Midbrain (tissue), 1 donor: ENCODE measurements around the gene APMAP.
"Not testable (repeated sequence)": the region's sequence is repeated elsewhere in the genome, so short reads cannot be mapped to it uniquely, and the experiment has no call there.

Experiments used
- DNase-seq: peaks from one replicate; lab custom pipeline; 2025; lab: John Stamatoyannopoulos, UW

APMAP gene

DNA sequence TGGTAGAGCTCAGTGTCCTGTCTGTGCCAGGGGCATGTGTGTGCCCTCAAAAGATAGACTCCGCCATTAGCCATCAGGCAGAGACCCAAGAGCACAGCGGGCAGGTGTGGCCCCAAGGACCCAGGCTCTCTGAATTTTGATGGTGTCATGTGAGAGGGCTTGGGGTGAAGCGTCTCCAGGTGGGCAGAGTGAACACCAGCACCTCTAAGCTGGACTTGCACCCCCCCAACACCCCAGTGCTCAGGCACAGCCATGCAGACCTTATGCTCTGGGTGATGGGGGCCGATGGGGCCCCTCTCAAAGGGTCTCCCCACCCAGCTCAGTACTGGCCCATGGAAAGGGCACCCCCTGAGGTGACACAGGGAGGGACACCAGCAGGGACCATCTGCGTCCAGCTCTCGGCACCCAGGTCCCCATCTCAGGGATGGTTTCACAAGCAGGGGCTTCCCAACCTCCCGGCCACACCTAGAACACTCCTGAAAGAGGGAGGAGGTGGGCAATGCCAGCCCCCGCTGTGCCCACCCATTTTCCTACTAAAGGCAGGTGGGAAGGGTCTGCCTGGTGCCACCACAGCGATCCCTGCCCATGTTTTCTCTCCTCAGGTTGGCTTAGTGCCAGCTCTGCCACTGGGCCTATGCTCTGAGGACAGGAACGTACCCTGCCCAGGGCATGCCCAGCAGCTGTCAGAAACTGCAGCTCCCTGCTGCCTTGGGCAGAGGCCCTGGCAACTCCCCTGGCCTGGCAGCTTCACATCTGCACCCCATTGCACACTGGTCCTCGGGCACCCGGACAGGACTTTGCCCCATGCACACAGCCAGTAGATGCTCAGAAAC is 40.0 kb downstream of the APMAP start:
- no peak for DNase-seq

DNA sequence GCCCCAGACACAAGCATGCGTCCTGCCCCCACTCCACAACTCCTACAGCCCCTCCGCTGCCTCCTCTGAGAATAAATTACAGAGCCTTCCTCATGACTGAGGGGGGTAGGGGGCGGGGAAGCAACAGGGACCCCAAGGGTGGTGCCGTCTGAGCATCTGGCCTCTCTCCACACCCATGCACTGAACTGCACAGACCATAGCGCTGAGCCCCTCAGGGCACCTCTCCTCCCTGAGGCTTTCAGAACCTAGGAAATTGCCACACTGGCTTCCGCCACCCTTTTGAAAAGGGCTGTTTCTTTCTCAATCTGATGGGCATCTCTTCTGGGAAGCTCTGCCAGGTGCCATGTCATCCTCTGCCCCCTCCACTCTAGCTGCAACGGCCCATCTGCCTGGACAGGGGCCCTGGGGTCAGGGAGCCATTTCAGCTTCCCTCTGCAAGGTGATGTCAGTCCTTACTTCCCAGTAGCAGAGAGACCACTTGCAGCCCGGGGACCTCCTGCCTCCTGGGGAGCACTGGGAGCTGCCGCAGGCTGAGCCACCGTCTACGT is 40.9 kb downstream of the APMAP start:
- no peak for DNase-seq

DNA sequence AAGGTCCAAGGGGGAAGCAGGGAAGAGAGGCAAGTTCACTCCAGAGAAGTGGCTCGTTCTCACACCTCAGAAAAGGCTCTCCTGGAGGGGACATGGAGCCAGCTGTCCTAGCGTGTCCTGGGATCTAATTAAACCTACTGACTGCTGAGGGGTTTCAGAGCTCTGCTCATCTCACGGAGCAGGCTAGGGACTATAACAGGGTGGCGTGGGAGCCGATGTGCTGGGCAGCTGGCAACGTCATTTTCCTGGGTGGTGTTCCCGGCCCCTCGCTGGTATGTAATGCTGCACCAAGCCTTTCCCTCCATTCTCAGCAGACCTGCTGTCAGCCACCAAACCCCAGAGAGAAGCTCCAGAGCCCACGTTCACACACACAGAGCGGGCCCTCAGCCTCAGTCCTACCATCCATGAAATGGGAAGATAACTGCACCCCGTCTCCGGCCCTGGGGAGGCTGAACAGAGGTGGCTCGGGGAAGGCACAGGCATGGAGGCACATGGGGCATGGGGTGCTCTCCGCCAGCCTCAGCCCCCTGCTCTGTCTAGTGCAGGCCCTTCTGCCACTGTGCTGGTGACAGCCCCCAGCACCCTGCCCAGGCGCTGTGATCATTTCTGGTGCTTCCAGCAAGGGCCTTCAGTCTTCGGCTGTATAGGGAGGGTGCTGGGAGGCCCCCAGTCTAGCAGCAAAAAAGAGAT is 41.6 kb downstream of the APMAP start:
- DNase-seq, result no peak

DNA sequence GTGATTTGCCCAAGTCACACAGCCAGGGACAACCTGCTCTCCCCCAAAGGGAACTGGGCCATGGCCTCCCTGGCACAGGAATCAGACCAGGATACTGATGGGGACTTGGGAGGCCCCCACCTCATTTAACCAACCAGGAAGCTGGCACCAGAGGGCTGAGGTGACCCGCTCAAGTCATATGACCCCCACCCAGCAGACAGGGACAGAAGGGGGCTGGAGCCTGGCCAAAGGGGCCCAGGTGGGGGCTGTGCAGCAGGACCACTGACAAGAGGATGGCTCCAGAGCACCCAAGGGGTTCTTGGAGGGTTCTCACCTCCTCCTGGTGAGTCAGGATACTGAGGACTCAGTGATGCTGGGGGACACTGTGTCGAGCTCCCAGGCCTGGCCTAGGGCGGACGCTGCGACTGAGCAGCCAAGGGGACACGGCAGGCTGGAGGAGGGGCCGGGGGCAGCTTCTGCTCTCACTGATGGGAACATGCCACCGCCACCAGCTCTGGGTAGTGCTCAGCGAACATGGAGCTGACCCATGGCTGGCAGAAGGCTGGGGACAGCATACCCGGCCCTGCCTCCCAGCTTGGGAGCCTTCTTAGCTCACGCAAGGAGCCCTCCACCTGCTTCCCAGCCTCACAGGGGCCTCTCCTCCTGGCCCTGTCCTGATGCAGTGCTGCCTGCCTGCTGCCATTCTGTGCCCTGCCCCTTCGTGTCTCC is 42.3 kb downstream of the APMAP start:
- DNase-seq, result no peak

DNA sequence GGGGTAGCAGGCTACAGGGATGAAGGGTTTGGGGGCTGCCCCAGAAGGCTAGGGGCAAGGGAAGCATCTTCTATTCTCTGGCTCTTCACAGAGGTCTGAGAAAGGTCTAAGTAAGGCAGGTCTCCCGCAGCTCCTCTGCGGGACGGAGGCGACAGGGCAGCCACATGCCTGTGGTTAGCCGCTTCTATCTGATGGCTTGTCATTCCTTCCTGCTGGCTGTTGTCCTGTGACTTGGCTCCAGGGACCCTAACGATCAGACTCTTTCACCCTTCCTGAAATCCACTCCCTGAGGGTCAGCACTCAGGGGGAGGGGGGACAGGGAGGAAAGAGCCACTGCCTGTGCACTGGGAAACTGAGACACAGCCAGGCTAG is 42.8 kb downstream of the APMAP start:
- DNase-seq, result no peak

DNA sequence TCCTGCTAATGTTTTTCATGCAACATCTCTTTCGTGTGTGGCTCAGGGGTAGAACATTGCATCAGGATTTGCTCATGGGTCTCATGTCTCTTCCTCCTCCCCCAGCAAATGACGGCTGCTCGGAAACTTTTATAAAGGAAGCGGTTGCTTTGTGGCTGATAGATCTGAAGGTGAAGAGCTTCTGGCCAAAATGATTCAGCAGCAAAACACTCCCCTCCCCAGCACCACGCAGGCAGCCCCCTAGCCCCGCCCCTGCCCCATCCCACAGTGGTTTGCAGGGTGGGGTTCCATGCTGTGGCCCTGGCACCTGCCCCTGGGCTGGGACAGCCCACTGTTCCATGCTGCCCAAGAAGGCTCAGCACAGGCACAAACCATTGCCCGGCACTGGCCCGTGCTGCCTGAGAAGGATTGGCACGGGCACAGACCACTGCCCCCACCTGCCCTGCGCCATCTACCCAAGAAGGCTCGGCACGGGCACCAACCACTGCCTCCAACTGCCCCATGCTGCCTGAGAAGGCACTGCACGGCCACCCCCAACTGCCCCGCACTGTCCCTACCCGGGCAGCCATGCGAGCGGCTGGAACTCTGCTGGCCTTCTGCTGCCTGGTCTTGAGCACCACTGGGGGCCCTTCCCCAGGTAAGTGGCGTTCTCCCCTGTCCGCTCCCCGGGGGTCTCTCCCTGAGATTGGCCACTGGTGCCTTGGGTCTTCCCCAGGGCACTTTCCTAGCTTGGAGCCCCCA is 43.4 kb downstream of the APMAP start, which contains the start of gene CST7:
CST7 (plus strand) TSS at position 331 of the 741 bp plus-strand sequence; CDS start at position 568, 237 bp downstream.
- no peak for DNase-seq

DNA sequence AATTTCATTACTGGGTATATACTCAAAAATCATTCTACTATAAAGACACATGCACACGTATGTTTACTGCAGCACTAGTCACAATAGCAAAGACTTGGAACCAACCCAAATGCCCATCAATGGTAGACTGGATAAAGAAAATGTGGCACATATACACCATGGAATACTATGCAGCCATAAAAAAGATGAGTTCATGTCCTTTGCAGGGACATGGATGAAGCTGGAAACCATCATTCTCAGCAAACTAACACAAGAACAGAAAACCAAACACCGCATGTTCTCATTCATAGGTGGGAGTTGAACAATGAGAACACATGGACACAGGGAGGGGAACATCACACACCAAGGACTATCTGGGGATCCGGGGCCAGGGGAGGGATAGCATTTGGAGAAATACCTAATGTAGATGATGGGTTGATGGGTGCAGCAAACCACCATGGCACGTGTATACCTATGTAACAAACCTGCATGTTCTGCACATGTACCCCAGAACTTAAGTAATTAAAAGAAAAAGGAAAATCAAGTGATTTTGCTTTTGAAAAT is 44.1 kb downstream of the APMAP start:
- DNase-seq, result not testable (repeated sequence)

DNA sequence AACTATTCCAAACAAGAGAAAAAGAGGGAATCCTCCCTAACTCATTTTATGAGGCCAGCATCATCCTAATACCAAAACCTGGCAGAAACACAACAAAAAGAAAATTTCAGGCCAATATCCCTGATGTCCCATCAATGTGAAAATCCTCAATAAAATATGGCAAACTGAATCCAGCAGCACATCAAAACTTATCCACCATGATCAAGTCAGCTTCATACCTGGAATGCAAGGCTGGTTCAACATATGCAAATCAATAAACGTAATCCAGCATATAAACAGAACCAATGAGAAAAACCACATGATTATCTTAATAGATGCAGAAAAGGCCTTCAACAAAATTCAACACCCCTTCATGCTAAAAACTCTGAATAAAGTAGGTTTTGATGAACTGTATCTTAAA is 46.2 kb downstream of the APMAP start:
- not testable (repeated sequence) for DNase-seq

DNA sequence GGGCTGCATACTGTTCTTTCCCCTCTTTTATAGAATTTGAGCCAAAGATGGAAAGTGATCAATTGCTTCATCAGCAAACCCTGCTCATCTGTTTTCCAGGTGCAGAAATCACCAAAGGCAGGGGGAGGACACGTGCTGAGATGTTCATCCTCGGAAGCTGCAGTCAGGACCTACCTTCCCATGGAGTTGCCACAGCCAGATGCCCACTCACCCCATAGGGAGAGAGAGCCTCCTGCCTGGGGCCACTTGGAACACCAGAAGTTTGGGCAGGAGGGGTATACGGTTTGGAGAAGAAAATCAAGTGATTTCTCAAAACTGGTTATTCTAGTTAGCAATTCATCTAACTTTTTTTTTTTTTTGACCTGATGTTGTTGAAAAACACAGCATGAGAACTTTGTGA is 48.8 kb downstream of the APMAP start:
- no peak for DNase-seq

DNA sequence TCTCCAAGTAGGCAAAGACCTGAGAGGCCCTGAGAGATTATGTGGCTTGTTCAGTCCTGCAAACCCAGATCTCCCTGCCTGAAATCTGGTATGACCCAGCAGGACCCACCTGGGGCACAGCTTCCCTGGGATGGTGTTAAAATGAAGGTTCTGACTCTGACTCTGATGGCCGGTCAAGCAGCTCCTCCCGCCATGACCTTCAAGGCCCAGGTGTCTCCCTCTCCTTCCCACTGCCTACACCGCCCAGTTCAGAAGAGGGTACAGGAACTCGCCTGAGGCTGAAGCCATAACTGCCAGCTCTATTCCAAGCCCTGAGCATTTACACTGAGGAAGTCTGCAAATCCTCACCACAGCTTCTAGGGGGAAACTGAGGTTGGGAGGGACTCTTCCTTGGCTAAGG is 49.4 kb downstream of the APMAP start:
- DNase-seq, result no peak

DNA sequence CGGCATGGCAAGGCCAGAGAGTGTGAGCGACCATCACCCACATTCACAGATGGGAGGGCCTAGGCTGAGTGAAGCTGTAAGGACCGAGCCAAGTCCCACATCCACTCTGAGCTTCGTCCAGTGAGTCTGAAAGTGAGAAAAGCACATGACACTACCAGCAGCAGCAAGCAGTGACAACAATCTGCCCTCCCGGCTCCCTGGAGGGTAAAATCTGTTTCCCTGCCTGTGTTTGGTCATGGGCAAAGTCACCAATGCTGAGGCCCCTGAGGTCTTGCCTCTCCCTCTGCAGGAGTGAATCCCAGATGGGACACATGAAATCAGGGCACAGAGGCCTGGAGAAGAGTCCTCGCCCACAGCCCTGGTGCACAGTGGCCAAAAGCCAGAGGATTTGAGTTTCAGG is 49.9 kb downstream of the APMAP start:
- DNase-seq, result no peak

DNA sequence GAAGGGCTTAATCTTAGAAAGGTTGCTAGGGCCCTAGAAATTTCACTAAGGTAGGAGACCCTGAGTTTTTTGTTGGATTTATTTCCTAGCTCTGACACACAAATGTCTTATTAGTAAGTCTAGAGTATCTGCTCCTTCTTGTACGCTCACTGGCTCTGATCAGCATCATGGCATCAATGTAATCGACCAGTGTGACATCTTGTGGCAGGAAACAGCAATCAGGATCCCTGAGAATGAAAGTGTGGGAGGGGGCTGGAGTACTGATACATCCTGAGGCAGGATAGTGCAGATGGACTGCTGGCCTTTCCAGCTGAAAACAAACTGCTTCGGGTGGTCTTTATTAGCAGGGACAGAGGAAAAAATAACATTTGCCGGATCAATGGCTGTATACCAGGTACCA is 53.5 kb downstream of the APMAP start:
- no peak for DNase-seq

DNA sequence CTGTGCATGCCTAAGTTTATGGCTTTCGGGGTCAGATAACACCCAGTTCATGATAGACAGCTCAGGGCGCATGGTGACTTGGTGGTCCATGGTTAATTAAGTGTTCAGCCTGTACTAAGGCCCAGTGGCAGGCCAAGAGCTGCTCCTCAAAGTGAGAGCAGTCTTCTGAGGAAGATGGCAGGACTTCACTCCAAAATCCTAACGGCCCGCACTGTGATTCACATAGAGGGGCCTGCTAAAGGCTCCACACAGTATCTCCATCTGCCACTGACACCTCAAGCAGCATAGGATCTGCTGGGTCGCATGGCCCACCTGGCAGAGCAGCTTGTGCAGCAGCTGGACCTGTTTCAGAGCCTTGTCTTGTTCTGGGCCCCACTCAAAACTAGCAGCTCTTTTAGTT is 54.1 kb downstream of the APMAP start:
- no peak for DNase-seq

DNA sequence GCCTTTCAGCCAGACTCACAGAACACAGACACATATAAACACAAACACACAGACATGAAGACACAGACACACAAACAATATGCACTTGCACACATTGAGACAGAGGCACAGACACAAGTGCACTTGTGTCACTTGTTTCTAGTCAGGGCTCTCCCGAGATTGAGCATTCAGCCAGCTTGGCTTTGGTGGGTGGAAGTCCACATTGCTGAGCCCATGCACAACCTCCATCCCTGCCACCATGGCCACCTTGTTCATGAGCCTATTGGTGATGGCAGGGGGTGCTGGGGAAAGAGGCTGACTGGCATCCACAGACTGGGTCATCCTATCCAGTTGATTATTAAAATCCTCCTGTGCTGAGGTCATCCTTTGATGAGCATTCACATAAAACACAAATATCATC is 55.0 kb downstream of the APMAP start:
- DNase-seq, result no peak

DNA sequence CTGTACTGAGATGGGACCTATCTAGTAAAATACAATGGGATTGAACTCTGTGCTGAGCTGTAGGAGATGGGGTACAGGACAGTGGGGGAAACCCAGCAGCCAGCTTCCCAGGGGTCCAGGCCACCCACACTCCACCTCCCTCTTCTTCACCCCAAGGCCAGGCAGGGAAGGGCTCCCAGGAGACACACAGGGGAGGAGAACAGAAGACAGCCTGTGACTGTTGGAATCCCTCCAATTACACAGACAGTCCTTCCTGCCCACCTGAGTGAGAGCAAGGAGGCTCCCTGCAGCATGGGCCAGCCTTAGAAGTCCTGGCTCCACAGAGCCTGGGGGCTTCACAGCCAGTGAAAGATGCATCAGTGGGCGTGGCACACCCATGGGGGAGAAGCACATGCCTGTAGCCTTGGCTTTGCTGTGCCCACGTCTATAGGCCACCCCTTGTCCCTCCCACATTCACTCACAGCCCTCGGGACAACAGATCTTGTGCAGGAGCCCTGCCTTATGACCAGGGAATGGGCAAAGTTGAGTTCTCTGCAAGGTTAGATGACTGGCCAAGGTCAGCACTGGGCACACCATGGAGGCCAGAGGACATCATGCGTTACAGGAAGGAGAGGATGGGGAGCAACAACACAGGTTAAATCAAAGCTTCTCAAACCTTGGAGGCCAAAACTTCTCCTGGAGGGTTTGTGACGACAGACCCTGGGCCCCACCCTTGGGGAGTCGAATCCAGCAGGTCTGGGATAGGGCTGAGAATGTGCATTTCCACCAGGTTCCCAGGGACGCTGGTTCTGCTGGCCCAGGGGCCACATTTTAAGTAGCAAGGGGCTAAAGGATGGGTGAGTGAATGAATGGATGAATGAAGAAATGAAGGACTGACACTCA is 55.8 kb downstream of the APMAP start:
- DNase-seq, result no peak

DNA sequence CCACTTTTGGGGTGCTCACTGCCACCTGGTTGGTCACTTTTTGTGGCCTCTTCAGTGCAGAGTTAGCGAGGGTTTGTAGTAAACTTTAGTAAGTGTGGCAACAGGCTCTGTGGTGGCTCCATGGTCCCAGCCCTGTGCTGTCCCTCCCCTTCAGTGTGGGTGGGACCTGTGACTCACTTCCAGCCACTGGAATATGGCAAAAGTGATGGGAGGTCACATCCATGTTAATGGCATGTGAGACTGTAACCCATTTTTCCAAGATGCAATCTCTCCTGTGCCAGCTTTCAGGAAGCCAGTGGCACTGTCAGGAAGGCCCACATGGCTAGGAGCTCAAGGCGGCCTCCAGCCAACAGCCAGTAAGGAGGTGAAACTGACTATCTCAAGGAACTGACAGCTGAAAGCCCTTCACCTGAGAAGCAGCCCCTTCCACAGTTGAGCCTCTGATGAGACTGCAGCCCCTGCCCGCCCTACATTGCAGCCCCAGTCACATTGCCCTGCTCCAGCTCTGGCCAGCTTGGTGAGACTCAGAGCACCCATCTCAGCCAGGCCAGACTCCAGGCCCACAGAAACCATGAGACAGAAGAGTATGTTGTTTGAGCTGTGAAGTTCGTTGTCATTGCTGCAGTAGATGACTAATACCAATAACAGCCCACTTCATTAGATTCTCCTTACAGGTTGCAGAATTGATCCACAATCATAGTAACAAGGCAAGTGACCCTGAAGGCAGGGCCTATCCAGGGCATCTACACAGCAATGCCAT is 56.6 kb downstream of the APMAP start:
- no peak for DNase-seq

DNA sequence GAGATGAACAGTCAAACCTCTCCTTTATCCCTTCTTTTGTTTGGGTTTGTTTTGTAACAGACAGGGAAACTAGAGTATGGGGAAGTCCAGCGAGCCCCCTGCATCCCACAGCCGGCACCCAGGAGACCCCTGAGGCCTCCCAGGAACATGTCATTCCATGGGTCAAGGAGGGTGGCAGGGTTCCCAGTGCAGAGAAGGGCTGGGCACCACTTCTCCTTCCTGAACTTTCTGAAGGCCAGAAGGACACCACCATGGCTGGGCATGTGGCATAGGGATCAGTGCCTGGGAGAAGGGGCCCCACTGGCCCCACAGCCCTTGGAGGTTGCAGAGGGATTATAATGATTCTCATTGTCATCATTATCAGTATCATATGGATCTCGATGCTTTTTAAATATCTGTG is 57.4 kb downstream of the APMAP start:
- no peak for DNase-seq

DNA sequence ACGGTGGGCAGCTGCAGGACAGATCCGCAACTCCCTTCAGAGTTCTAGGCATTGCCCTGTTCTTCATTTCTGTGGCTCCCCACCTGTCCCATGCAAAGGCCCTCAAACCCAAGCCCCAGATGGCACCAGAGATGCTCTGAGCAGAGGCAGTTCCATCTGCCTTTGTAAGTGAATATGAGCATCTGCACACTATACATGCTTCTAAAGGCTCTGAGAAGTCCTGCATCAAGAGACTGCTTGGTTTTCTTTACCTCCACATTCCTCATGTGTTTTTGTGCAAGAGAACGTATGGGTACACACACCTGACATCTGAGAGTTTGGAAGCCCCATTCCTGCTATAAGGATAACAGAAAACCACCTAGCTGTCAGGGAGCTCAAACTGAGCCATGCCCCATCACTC is 57.8 kb downstream of the APMAP start:
- no peak for DNase-seq

DNA sequence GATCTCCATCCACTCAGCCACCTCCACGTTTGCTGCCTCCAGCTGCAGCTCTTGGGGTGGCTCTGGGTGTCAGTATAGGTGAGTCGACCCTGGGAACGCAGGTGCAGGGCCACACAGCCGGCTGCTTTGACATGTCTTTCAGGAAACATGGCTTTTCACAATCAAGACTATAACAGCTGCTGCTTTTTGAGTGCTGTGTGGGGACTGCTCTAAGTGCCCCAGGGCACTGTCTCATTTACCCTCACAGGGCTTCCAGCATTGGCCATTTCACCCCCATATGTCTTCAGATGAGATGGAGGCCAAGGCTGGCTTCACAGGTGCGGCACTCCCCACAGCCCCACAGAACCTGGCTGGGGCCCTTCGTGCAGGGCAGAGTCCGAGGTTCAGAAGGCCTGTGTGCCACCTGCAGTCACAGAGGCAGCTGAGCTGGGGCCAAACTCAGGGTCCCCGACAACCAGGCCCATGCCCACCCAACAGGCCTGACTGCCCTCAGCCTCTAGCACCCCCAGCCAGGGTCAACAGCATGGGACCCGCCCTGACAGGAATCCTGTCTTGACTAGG is 58.4 kb downstream of the APMAP start:
- DNase-seq, result no peak
